Neural progenitor cell (in vitro differentiated cells): ENCODE data around the gene SUSD6. TPM values are rescaled to one million over a fixed set of nuclear protein-coding genes. Genes with fewer than 3 reads are reported as not detected.

Experiments used
- DNase-seq: peaks from one replicate; pipeline ENCODE4 v3.0.0-alpha.2; 2016; ENCODE audit warnings: low spot score
- H2AFZ ChIP-seq: fragments of 200-600 bp; sonication (generic); replicated peaks from 2 replicates; pipeline ENCODE4 v1.6.1; 2016; ENCODE audit warnings: antibody characterized with exemption
- H3F3A ChIP-seq: fragments of 200-600 bp; sonication (generic); 2 replicates; pipeline ENCODE4 v1.6.1; 2016; ENCODE audit warnings: antibody characterized with exemption, low read depth
- H3K27ac ChIP-seq: fragments of 200-600 bp; sonication (generic); 2 replicates; pipeline ENCODE4 v1.5.1; 2016; ENCODE audit warnings: mild to moderate bottlenecking
- H3K27me3 ChIP-seq: fragments of 200-600 bp; sonication (generic); 2 replicates; pipeline ENCODE4 v1.6.1; 2016; ENCODE audit warnings: mild to moderate bottlenecking, moderate library complexity
- H3K36me3 ChIP-seq: fragments of 200-600 bp; sonication (generic); 2 replicates; pipeline ENCODE4 v1.5.1; 2016
- H3K4me1 ChIP-seq: fragments of 200-600 bp; sonication (generic); 2 replicates; pipeline ENCODE4 v1.6.1; 2016; ENCODE audit warnings: mixed run types
- H3K4me2 ChIP-seq: fragments of 200-600 bp; sonication (generic); 2 replicates; pipeline ENCODE4 v1.6.1; 2016
- H3K4me3 ChIP-seq: fragments of 200-600 bp; sonication (generic); 2 replicates; pipeline ENCODE4 v1.5.1; 2016
- H3K79me2 ChIP-seq: fragments of 200-600 bp; sonication (generic); 2 replicates; pipeline ENCODE4 v1.6.1; 2016; ENCODE audit warnings: low read depth
- H3K9ac ChIP-seq: fragments of 200-600 bp; sonication (generic); 2 replicates; pipeline ENCODE4 v1.6.1; 2016
- H3K9me3 ChIP-seq: fragments of 200-600 bp; sonication (generic); 2 replicates; pipeline ENCODE4 v1.5.1; 2016; ENCODE audit warnings: low read depth
- H4K20me1 ChIP-seq: fragments of 200-600 bp; sonication (generic); 2 replicates; pipeline ENCODE4 v1.6.1; 2016; ENCODE audit warnings: low read depth
- H3K27ac Mint-ChIP-seq: 3 replicates; pipeline ENCODE4 v1.8.0; 2021; ENCODE audit warnings: mixed read lengths
- H3K27me3 Mint-ChIP-seq: 2 replicates; pipeline ENCODE4 v1.8.0; 2022; ENCODE audit warnings: low read depth, mild to moderate bottlenecking, inconsistent platforms, moderate library complexity, mixed read lengths; ENCODE audit not compliant: insufficient read depth
- H3K36me3 Mint-ChIP-seq: 3 replicates; pipeline ENCODE4 v1.8.0; 2021; ENCODE audit warnings: mixed read lengths
- H3K4me1 Mint-ChIP-seq: 3 replicates; pipeline ENCODE4 v1.8.0; 2021; ENCODE audit warnings: mixed read lengths
- H3K4me3 Mint-ChIP-seq: 3 replicates; pipeline ENCODE4 v1.8.0; 2021; ENCODE audit warnings: mild to moderate bottlenecking, moderate library complexity, mixed read lengths
- H3K9me3 Mint-ChIP-seq: 3 replicates; pipeline ENCODE4 v1.8.0; 2020; ENCODE audit warnings: mixed read lengths
- EZH2 ChIP-seq: fragments of 200-600 bp; sonication (generic); IDR thresholded peaks from 2 replicates; pipeline ENCODE4 v1.6.1; 2017; ENCODE audit warnings: antibody characterized with exemption, mild to moderate bottlenecking, moderate library complexity
- EZH2phosphoT487 ChIP-seq: fragments of 200-600 bp; sonication (generic); IDR thresholded peaks from 2 replicates; pipeline ENCODE4 v1.6.1; 2017; ENCODE audit warnings: antibody characterized with exemption
- total RNA-seq: library from RNA; depleted of rRNA; stranded (reverse); fragments of >200 nt; gene quantifications from 2 replicates; pipeline ENCODE4 v1.2.3, GENCODE V29; 2015; ENCODE audit warnings: low replicate concordance
- TF ChIP-seq, protein P1 (sequence below): fragments of 200-600 bp; sonication (generic); IDR thresholded peaks from 2 replicates; pipeline ENCODE4 v1.5.1; 2017; ENCODE audit warnings: antibody characterized with exemption, mild to moderate bottlenecking

The SUSD6 gene
- total RNA-seq, 1 donor from 2014 or later, result 6.3 TPM

DNA sequence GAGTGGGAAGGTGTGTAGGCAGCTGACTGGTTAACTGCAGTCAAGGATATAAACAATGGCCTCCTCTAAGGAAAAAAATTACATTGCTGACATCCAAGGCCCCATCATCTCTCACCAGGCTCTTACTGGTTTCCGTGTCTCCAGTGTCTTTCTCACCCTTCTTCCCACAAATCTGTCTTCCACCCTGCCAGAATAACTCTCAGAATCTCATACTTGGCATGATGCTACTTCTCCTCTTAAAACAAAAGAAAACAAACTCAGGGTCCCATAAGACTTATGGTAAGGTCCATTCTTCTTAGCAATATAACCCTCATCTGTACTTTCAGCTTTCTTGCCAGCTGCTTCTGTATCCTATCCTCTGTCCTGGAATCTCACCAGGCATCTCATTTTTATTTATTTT, 68.9 kb downstream of the SUSD6 start:
- Histone ChIP-seq H3K9ac (no peak overlapping the region), H3K79me2 (no peaks in the 10 kb centered on the region), H2AFZ (no peak overlapping the region), H3K27me3 (no peaks in the 10 kb centered on the region), H3F3A (no peaks in the 10 kb centered on the region), H3K4me2 (no peak overlapping the region), H4K20me1 (no peaks in the 10 kb centered on the region), H3K27ac (no peak overlapping the region), H3K9me3 (no peaks in the 10 kb centered on the region), H3K4me3 (no peak overlapping the region), H3K36me3 (no peaks in the 10 kb centered on the region), H3K4me1 (peaks cover 14% of the 10 kb centered on the region)
- Mint-ChIP-seq H3K36me3 (peaks cover 4% of the 10 kb centered on the region), H3K9me3 (peaks cover 6% of the 10 kb centered on the region), H3K4me3 (no peak overlapping the region), H3K4me1 (peaks cover 10% of the 10 kb centered on the region), H3K27me3 (no peaks in the 10 kb centered on the region), H3K27ac (no peak overlapping the region)
- no peak for TF ChIP-seq EZH2phosphoT487
- DNase-seq, result no peak

DNA sequence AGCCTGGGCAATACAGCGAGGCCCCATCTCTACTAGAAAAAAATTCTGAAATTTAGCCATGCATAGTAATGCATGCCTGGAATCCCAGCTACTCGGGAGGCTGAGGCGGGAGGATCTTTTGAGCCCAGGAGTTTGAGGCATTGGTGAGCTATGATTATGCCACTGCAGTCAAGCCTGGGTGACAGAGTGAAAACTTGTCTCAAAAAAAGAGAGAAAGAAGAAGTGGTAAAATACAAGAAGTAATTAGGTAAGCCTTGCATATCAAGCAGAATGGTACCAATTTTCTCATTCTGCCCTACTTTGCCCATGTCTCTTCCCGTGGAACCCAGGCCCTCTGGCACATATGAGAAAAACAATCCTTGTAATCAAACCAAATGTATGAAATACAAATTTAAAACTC, 70.7 kb downstream of the SUSD6 start:
- TF ChIP-seq EZH2phosphoT487, result no peak
- no peak for TF ChIP-seq EZH2
- TF ChIP-seq, protein P1, sequence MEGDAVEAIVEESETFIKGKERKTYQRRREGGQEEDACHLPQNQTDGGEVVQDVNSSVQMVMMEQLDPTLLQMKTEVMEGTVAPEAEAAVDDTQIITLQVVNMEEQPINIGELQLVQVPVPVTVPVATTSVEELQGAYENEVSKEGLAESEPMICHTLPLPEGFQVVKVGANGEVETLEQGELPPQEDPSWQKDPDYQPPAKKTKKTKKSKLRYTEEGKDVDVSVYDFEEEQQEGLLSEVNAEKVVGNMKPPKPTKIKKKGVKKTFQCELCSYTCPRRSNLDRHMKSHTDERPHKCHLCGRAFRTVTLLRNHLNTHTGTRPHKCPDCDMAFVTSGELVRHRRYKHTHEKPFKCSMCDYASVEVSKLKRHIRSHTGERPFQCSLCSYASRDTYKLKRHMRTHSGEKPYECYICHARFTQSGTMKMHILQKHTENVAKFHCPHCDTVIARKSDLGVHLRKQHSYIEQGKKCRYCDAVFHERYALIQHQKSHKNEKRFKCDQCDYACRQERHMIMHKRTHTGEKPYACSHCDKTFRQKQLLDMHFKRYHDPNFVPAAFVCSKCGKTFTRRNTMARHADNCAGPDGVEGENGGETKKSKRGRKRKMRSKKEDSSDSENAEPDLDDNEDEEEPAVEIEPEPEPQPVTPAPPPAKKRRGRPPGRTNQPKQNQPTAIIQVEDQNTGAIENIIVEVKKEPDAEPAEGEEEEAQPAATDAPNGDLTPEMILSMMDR, result no peak
- H3K4me3 ChIP-seq, result no peak overlapping the region
- H3K27ac ChIP-seq, result no peak overlapping the region
- no peaks in the 10 kb centered on the region for H3K27me3 ChIP-seq
- H3K9me3 Mint-ChIP-seq, result peaks cover 6% of the 10 kb centered on the region
- no peaks in the 10 kb centered on the region for H3K9me3 ChIP-seq
- no peak overlapping the region for H3K4me2 ChIP-seq
- H3K9ac ChIP-seq, result no peak overlapping the region
- H3K4me1 ChIP-seq, result peaks cover 26% of the 10 kb centered on the region
- peaks cover 4% of the 10 kb centered on the region for H3K36me3 Mint-ChIP-seq
- H3K27ac Mint-ChIP-seq, result no peak overlapping the region
- no peaks in the 10 kb centered on the region for H3K36me3 ChIP-seq
- DNase-seq, result no peak
- H3K4me1 Mint-ChIP-seq, result peaks cover 17% of the 10 kb centered on the region
- no peaks in the 10 kb centered on the region for H3F3A ChIP-seq
- H3K79me2 ChIP-seq, result no peaks in the 10 kb centered on the region
- H2AFZ ChIP-seq, result no peak overlapping the region
- no peaks in the 10 kb centered on the region for H4K20me1 ChIP-seq
- H3K27me3 Mint-ChIP-seq, result no peaks in the 10 kb centered on the region
- no peak overlapping the region for H3K4me3 Mint-ChIP-seq

DNA sequence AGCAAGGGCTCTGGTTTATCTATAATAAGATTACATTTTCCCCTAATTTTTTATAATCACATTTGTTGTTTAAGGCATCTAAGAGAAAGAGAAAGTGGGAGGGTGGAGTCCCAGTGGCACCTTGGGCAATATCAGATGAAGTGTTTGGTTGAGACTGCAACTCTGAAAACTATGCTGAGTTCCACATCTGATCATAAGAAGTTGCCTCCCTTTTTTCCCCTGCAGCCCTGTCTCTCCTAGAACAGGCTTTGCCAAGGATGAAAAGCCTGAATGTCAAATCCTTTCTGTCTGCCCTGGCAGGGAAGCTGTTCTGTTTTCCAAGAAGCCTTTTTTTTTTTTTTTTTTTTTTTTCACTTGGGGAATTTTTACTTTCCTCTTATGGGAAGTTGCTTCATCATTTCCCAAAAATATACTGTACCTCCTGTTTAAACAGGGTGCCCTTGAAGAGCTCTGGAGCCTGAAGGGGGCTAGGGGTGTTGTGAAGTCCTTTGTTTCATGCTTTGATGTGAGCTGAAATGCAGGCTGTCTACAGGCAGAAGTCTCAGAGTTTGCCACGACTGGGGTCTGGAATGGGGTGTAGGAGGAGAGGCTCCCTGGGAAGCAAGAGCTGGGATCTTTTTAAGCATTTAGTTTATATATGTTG, 71.3 kb downstream of the SUSD6 start:
- H3K36me3 Mint-ChIP-seq, result peaks cover 4% of the 10 kb centered on the region
- H3K27ac Mint-ChIP-seq, result no peak overlapping the region
- Histone ChIP-seq H3K4me3 (no peak overlapping the region), H3K9ac (no peak overlapping the region), H3K36me3 (no peaks in the 10 kb centered on the region), H3K4me2 (no peak overlapping the region), H3K27me3 (no peaks in the 10 kb centered on the region), H4K20me1 (no peaks in the 10 kb centered on the region), H3K4me1 (peaks cover 31% of the 10 kb centered on the region), H3K79me2 (no peaks in the 10 kb centered on the region), H3F3A (peaks cover 2% of the 10 kb centered on the region), H2AFZ (no peak overlapping the region), H3K9me3 (no peaks in the 10 kb centered on the region), H3K27ac (no peak overlapping the region)
- peaks cover 18% of the 10 kb centered on the region for H3K4me1 Mint-ChIP-seq
- no peaks in the 10 kb centered on the region for H3K27me3 Mint-ChIP-seq
- H3K9me3 Mint-ChIP-seq, result peaks cover 6% of the 10 kb centered on the region
- DNase-seq, result no peak
- no peak overlapping the region for H3K4me3 Mint-ChIP-seq
- TF ChIP-seq, protein P1, result no peak
- TF ChIP-seq EZH2phosphoT487 (no peak), EZH2 (no peak)

DNA sequence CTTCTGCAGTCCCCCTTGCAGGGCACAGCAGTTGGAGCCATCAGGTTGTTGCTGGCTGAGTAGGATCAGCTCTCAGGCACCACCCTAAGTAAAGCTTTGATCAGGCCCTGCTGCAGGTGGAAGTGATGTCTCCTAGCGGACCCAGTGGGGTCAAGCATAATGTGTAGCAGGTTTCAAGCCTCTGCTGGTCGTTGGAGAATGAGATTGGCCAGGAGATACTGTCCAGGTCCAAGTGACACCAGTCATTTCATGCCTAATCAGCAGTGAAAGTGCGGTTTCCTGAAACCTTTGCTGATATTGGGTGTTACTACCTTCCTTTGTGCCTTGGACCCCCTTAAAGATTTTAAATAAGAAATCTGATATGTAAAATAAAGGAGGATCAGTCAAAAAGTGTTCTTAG, 72.6 kb downstream of the SUSD6 start:
- no peaks in the 10 kb centered on the region for H3K36me3 ChIP-seq
- no peak overlapping the region for H2AFZ ChIP-seq
- H3K9ac ChIP-seq, result no peak overlapping the region
- TF ChIP-seq EZH2 (no peak), EZH2phosphoT487 (no peak)
- TF ChIP-seq, protein P1, result no peak
- Mint-ChIP-seq H3K4me3 (no peak overlapping the region), H3K4me1 (peaks cover 26% of the 10 kb centered on the region), H3K27ac (no peak overlapping the region), H3K27me3 (no peaks in the 10 kb centered on the region), H3K36me3 (peaks cover 4% of the 10 kb centered on the region), H3K9me3 (peaks cover 6% of the 10 kb centered on the region)
- H3K79me2 ChIP-seq, result no peaks in the 10 kb centered on the region
- no peaks in the 10 kb centered on the region for H3K27me3 ChIP-seq
- H3K9me3 ChIP-seq, result no peaks in the 10 kb centered on the region
- no peak overlapping the region for H3K4me3 ChIP-seq
- no peaks in the 10 kb centered on the region for H4K20me1 ChIP-seq
- no peak overlapping the region for H3K27ac ChIP-seq
- peaks cover 7% of the 10 kb centered on the region for H3F3A ChIP-seq
- DNase-seq, result no peak
- peaks cover 44% of the 10 kb centered on the region for H3K4me1 ChIP-seq
- no peak overlapping the region for H3K4me2 ChIP-seq
